HG03103 (cell line): ENCODE results near the gene ZDHHC14.
"Not testable (repeated sequence)": the region's sequence is repeated elsewhere in the genome, so short reads cannot be mapped to it uniquely, and the experiment has no call there.

Source experiments
- ATAC-seq: cut with Tn5 transposase; IDR thresholded peaks from one replicate; pipeline ENCODE4 v1.9.1; 2021; ENCODE audit warnings: low read depth; ENCODE audit not compliant: unreplicated experiment

The ZDHHC14 gene

GRCh38 chr6:157695301-157696040 is 314.5 kb downstream of the ZDHHC14 start:
- ATAC-seq, result no peak

GRCh38 chr6:157699777-157700636 is 319.0 kb downstream of the ZDHHC14 start:
- no peak for ATAC-seq

GRCh38 chr6:157706351-157706750 is 325.4 kb downstream of the ZDHHC14 start:
- not testable (repeated sequence) for ATAC-seq

GRCh38 chr6:157706883-157707282 is 325.9 kb downstream of the ZDHHC14 start:
- ATAC-seq, result no peak

- no peak for ATAC-seq
Measured at GRCh38 chr6:157707576-157707975, 326.6 kb downstream of the ZDHHC14 start.

GRCh38 chr6:157708239-157708638 is 327.2 kb downstream of the ZDHHC14 start:
- no peak for ATAC-seq

GRCh38 chr6:157708933-157709332 is 327.9 kb downstream of the ZDHHC14 start:
- no peak for ATAC-seq

- no peak for ATAC-seq
Measured at GRCh38 chr6:157709555-157709954, 328.6 kb downstream of the ZDHHC14 start.

GRCh38 chr6:157710604-157711003 is 329.6 kb downstream of the ZDHHC14 start:
- ATAC-seq, result no peak

GRCh38 chr6:157711060-157711459 is 330.1 kb downstream of the ZDHHC14 start:
- no peak for ATAC-seq

- no peak for ATAC-seq
Measured at GRCh38 chr6:157712585-157713295, 331.8 kb downstream of the ZDHHC14 start.

GRCh38 chr6:157713451-157714152 is 332.6 kb downstream of the ZDHHC14 start:
- ATAC-seq, result no peak

- no peak for ATAC-seq
Measured at GRCh38 chr6:157714153-157714490, 333.1 kb downstream of the ZDHHC14 start.

GRCh38 chr6:157715728-157716164 is 334.8 kb downstream of the ZDHHC14 start:
- no peak for ATAC-seq

- ATAC-seq, result no peak
Measured at GRCh38 chr6:157716251-157716995, 335.4 kb downstream of the ZDHHC14 start.

- ATAC-seq, result no peak
Measured at GRCh38 chr6:157717340-157717748, 336.4 kb downstream of the ZDHHC14 start.

GRCh38 chr6:157718503-157719187 is 337.7 kb downstream of the ZDHHC14 start:
- no peak for ATAC-seq

- not testable (repeated sequence) for ATAC-seq
Measured at GRCh38 chr6:157720964-157721363, 340.0 kb downstream of the ZDHHC14 start.

GRCh38 chr6:157721426-157721825 is 340.4 kb downstream of the ZDHHC14 start:
- no peak for ATAC-seq
